HepG2 (cell line): Measurements from ENCODE around the gene EIF5A. TPM values are rescaled to one million over a fixed set of nuclear protein-coding genes. Genes with fewer than 3 reads are reported as not detected.

Source experiments
- BRF2 ChIP-seq: sonication (generic); formaldehyde crosslinking; IDR thresholded peaks from 2 replicates; pipeline ENCODE4 v1.8.1; 2022; ENCODE audit warnings: mild to moderate bottlenecking, missing genetic modification reagents
- CEBPB ChIP-seq: IDR thresholded peaks from 2 replicates; pipeline ENCODE4 v1.6.1; 2011; ENCODE audit warnings: low read depth, low read length, improper control_type of control experiment, borderline replicate concordance
- MLXIP ChIP-seq: sonication (generic); formaldehyde crosslinking; IDR thresholded peaks from 2 replicates; pipeline ENCODE4 v1.9.0; 2021; ENCODE audit warnings: missing genetic modification reagents, borderline replicate concordance
- NFYB ChIP-seq: sonication (generic); formaldehyde crosslinking; IDR thresholded peaks from 2 replicates; pipeline ENCODE4 v1.4.0; 2020; ENCODE audit warnings: missing genetic modification reagents
- RAD51 ChIP-seq: fragments of 450-650 bp; IDR thresholded peaks from 2 replicates; pipeline ENCODE4 v1.6.1; 2016; ENCODE audit warnings: borderline replicate concordance
- STAT6 ChIP-seq: sonication (generic); formaldehyde crosslinking; IDR thresholded peaks from 2 replicates; pipeline ENCODE4 v1.4.0; 2020; ENCODE audit warnings: missing genetic modification reagents, mild to moderate bottlenecking, borderline replicate concordance
- TGIF2 ChIP-seq: IDR thresholded peaks from 2 replicates; pipeline ENCODE4 v1.6.1; 2016; ENCODE audit warnings: control low read depth, missing compliant biosample characterization
- TRIM24 ChIP-seq: sonication (generic); formaldehyde crosslinking; IDR thresholded peaks from 2 replicates; pipeline ENCODE4 v1.8.0; 2022; ENCODE audit warnings: mild to moderate bottlenecking, missing genetic modification reagents
- USF2 ChIP-seq, 2 experiments: sonication (generic) in 1 of 2; formaldehyde crosslinking in 1 of 2; IDR thresholded peaks; 2 replicates each; pipeline versions ENCODE4 v1.5.1 to v1.6.1; 2011 to 2020; ENCODE audit warnings: borderline replicate concordance in 1 of 2, low read depth in 1 of 2, low read length in 1 of 2, mild to moderate bottlenecking in 1 of 2, missing genetic modification reagents in 1 of 2, moderate library complexity in 1 of 2
- ZNF556 ChIP-seq: sonication (generic); formaldehyde crosslinking; IDR thresholded peaks from 2 replicates; pipeline ENCODE4 v1.4.0; 2020; ENCODE audit warnings: mild to moderate bottlenecking, missing genetic modification reagents, borderline replicate concordance
- ZNF646 ChIP-seq: sonication (generic); formaldehyde crosslinking; IDR thresholded peaks from 2 replicates; pipeline ENCODE4 v1.9.0; 2021; ENCODE audit warnings: mild to moderate bottlenecking, missing genetic modification reagents
- ZNF891 ChIP-seq: sonication (generic); formaldehyde crosslinking; IDR thresholded peaks from 2 replicates; pipeline ENCODE4 v1.5.0; 2020; ENCODE audit warnings: mild to moderate bottlenecking, missing genetic modification reagents
- polyA plus RNA-seq, 8 experiments: library from polyadenylated mRNA; depleted of rRNA in 3 of 8; stranded (reverse) in 7 of 8; unstranded in 1 of 8; fragments of >200 nt; fragmentation: Illumina TruSeq in 4 of 8; extraction: Trizol in 4 of 8; gene quantifications; 2 replicates each; pipeline versions ENCODE4 v1.2.1 to v1.2.3, GENCODE V29; 2011 to 2016; ENCODE audit warnings: low read depth in 4 of 8, missing spikeins in 1 of 8, mixed read lengths in 1 of 8; ENCODE audit not compliant: insufficient read depth in 1 of 8
- total RNA-seq, 5 experiments: library from RNA; depleted of rRNA; stranded (reverse); fragments of >200 nt; fragmentation: Illumina TruSeq; extraction: Trizol; gene quantifications; 2 replicates each; pipeline ENCODE4 v1.2.3, GENCODE V29; 2016; ENCODE audit warnings: low read depth in 1 of 5

Gene EIF5A
- total and polyA plus RNA-seq, 2 of the 13 experiments (the other 11 are each of a cell fraction or from before 2014, with no cell fraction given), result 319 to 337 TPM

GRCh38 chr17:7329374-7329996 lies 22.1 kb downstream of the EIF5A start (continued):
- TF ChIP-seq ZNF646 (CRISPR knock-in tag), result no peak
- TF ChIP-seq USF2 (IDR thresholded peaks at IDR 0.05; ENCODE audit: low read depth, low read length), result no peak
- TF ChIP-seq USF2 (CRISPR knock-in tag; IDR thresholded peaks at IDR 0.05; ENCODE audit: borderline replicate concordance), result no peak
- no peak for TF ChIP-seq CEBPB
- no peak for TF ChIP-seq BRF2 (CRISPR knock-in tag)
- no peak for TF ChIP-seq TRIM24 (CRISPR knock-in tag)
- no peak for TF ChIP-seq TGIF2 (CRISPR knock-in tag)
- peak; percentile 28; the same call in 1 of the 2 replicates for TF ChIP-seq STAT6
- TF ChIP-seq NFYB (CRISPR knock-in tag), result peak; percentile 66
- TF ChIP-seq ZNF556 (CRISPR knock-in tag), result peak; percentile 91; the same call in 1 of the 2 replicates
- TF ChIP-seq RAD51, result no peak
- TF ChIP-seq MLXIP, result no peak
- TF ChIP-seq ZNF891 (CRISPR knock-in tag), result 0 out of 2 replicates have a peak, but pooled peaks have one; percentile 55
